Neutrophil (primary cell): ENCODE data around the gene CDC37.

ENCODE experiments used
- H3K27ac ChIP-seq: fragments of 200-600 bp; sonication (generic); 2 replicates; pipeline ENCODE4 v1.5.1; 2016; ENCODE audit warnings: mild to moderate bottlenecking, moderate library complexity
- H3K27me3 ChIP-seq: fragments of 200-600 bp; sonication (generic); 2 replicates; pipeline ENCODE4 v1.6.0; 2016; ENCODE audit warnings: mild to moderate bottlenecking
- H3K36me3 ChIP-seq: fragments of 200-600 bp; sonication (generic); 2 replicates; pipeline ENCODE4 v1.5.1; 2017
- H3K4me1 ChIP-seq, 2 experiments: fragments of 200-600 bp in 1 of 2; sonication (generic) in 1 of 2; 1 replicate in 1 of 2; 2 replicates in 1 of 2; pipeline versions ENCODE4 v1.5.1 to v1.6.1; 2013 to 2016; ENCODE audit warnings: low read depth in 1 of 2, low read length in 1 of 2, mild to moderate bottlenecking in 1 of 2, moderate library complexity in 1 of 2; ENCODE audit not compliant: control insufficient read depth in 1 of 2, insufficient read depth in 1 of 2
- H3K4me3 ChIP-seq, 2 experiments: fragments of 200-600 bp in 1 of 2; sonication (generic) in 1 of 2; 1 replicate in 1 of 2; 2 replicates in 1 of 2; pipeline ENCODE4 v1.5.1; 2013 to 2016; ENCODE audit warnings: low read depth in 1 of 2, low read length in 1 of 2, mild to moderate bottlenecking in 1 of 2, moderate library complexity in 1 of 2
- H3K9me3 ChIP-seq: fragments of 200-600 bp; sonication (generic); 2 replicates; pipeline ENCODE4 v1.5.1; 2016
- TF ChIP-seq, protein P1 (sequence below): fragments of 200-600 bp; sonication (generic); IDR thresholded peaks from 2 replicates; pipeline ENCODE4 v1.5.1; 2016; ENCODE audit warnings: antibody characterized with exemption

CDC37 gene

GRCh38 chr19:10353793-10354391 lies 49.5 kb downstream of the CDC37 start:
- peaks cover 98% of the 10 kb centered on the region for H3K36me3 ChIP-seq
- no peaks in the 10 kb centered on the region for H3K27me3 ChIP-seq

GRCh38 chr19:10352764-10353671 lies 50.3 kb downstream of the CDC37 start:
- no peak overlapping the region for H3K4me3 ChIP-seq
- H3K9me3 ChIP-seq, result no peaks in the 10 kb centered on the region
- H3K36me3 ChIP-seq, result peaks cover 90% of the 10 kb centered on the region
- TF ChIP-seq, protein P1, sequence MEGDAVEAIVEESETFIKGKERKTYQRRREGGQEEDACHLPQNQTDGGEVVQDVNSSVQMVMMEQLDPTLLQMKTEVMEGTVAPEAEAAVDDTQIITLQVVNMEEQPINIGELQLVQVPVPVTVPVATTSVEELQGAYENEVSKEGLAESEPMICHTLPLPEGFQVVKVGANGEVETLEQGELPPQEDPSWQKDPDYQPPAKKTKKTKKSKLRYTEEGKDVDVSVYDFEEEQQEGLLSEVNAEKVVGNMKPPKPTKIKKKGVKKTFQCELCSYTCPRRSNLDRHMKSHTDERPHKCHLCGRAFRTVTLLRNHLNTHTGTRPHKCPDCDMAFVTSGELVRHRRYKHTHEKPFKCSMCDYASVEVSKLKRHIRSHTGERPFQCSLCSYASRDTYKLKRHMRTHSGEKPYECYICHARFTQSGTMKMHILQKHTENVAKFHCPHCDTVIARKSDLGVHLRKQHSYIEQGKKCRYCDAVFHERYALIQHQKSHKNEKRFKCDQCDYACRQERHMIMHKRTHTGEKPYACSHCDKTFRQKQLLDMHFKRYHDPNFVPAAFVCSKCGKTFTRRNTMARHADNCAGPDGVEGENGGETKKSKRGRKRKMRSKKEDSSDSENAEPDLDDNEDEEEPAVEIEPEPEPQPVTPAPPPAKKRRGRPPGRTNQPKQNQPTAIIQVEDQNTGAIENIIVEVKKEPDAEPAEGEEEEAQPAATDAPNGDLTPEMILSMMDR, result no peak
- H3K27ac ChIP-seq, result no peak overlapping the region
- peaks cover 0 to 1% of the 10 kb centered on the region in 2 experiments for H3K4me1 ChIP-seq
- no peaks in the 10 kb centered on the region for H3K27me3 ChIP-seq

More at GRCh38 chr19:10353793-10354391, 49.5 kb downstream of the CDC37 start:
- no peak overlapping the region for H3K27ac ChIP-seq
- H3K9me3 ChIP-seq, result no peaks in the 10 kb centered on the region
- TF ChIP-seq, protein P1, result no peak
- H3K4me3 ChIP-seq, result no peak overlapping the region
- no peaks in the 10 kb centered on the region for H3K4me1 ChIP-seq

- TF ChIP-seq, protein P1, result no peak
- H3K27ac ChIP-seq, result peak overlapping the region; percentile 100
These were observed 56.8 kb downstream of the CDC37 start for GRCh38 chr19:10346509-10346908.

GRCh38 chr19:10344780-10345179 lies 58.6 kb downstream of the CDC37 start:
- peaks cover 51 to 53% of the 10 kb centered on the region in 2 experiments for H3K4me1 ChIP-seq
- TF ChIP-seq, protein P1, result no peak
- peaks cover 8% of the 10 kb centered on the region for H3K36me3 ChIP-seq
- H3K4me3 ChIP-seq, result peak overlapping the region in 1 of 2 experiments; percentile 18
- H3K27ac ChIP-seq, result peak overlapping the region; percentile 100
- H3K9me3 ChIP-seq, result no peaks in the 10 kb centered on the region
- H3K27me3 ChIP-seq, result no peaks in the 10 kb centered on the region

More at GRCh38 chr19:10346509-10346908, 56.8 kb downstream of the CDC37 start:
- peaks cover 39 to 40% of the 10 kb centered on the region in 2 experiments for H3K4me1 ChIP-seq
- no peaks in the 10 kb centered on the region for H3K27me3 ChIP-seq
- H3K4me3 ChIP-seq, result peak overlapping the region; percentile 29 to 42
- H3K9me3 ChIP-seq, result no peaks in the 10 kb centered on the region
- H3K36me3 ChIP-seq, result peaks cover 25% of the 10 kb centered on the region

DNA sequence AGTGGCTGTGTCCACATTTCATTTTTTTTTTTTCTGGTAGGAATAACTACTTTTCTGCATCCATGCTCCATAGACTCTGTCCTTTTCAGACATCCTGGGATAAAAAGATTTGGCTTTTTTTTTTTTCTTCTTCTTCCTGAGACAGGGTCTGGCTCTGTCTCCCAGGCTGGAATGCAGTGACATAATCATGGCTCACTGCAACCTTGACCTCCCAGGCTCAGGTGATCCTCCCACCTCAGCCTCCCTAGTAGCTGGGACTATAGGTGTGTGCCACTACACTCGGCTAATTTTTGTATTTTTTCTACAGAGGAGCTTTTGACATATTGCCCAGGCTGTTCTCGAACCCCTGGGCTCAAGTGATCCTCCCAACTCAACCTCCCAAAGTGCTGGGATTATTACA lies 59.8 kb downstream of the CDC37 start:
- peaks cover 55 to 66% of the 10 kb centered on the region in 2 experiments for H3K4me1 ChIP-seq
- TF ChIP-seq, protein P1, result no peak
- H3K27me3 ChIP-seq, result no peaks in the 10 kb centered on the region
- H3K4me3 ChIP-seq, result no peak overlapping the region
- H3K36me3 ChIP-seq, result no peaks in the 10 kb centered on the region
- H3K9me3 ChIP-seq, result no peaks in the 10 kb centered on the region
- H3K27ac ChIP-seq, result peak overlapping the region; percentile 100
